Adipose tissue (tissue), 3 donors: ENCODE results near the gene TWIST1. TPM values are rescaled to one million over a fixed set of nuclear protein-coding genes. Genes with fewer than 3 reads are reported as not detected.

Source experiments
- H3K27ac ChIP-seq: one replicate; pipeline ENCODE4 v1.5.1; 2013; ENCODE audit warnings: low read depth, low read length
- WGBS, 3 donors: extraction: QIAGEN DNeasy Blood & Tissue Kit; methylation state at CpG; one replicate each; pipeline ENCODE4 v1.1.7; 2013; 5-methylcytosine and 5-hydroxymethylcytosine counted together
- polyA plus RNA-seq, 3 donors: library from polyadenylated mRNA; stranded (reverse); fragments of 200-250 nt; gene quantifications; one replicate each; pipeline ENCODE4 v1.2.3, GENCODE V29; 2013
- donor health status: healthy with polysubstance abuse.
- donor health status: Bipolar disorder and iron deficiency.
- donor health status: healthy.

TWIST1 gene
- 10 to 100 TPM in 2 of 3 donors, 1 to 10 TPM in 1; 1.4 to 31.8 (median 26.3) TPM for polyA plus RNA-seq

DNA sequence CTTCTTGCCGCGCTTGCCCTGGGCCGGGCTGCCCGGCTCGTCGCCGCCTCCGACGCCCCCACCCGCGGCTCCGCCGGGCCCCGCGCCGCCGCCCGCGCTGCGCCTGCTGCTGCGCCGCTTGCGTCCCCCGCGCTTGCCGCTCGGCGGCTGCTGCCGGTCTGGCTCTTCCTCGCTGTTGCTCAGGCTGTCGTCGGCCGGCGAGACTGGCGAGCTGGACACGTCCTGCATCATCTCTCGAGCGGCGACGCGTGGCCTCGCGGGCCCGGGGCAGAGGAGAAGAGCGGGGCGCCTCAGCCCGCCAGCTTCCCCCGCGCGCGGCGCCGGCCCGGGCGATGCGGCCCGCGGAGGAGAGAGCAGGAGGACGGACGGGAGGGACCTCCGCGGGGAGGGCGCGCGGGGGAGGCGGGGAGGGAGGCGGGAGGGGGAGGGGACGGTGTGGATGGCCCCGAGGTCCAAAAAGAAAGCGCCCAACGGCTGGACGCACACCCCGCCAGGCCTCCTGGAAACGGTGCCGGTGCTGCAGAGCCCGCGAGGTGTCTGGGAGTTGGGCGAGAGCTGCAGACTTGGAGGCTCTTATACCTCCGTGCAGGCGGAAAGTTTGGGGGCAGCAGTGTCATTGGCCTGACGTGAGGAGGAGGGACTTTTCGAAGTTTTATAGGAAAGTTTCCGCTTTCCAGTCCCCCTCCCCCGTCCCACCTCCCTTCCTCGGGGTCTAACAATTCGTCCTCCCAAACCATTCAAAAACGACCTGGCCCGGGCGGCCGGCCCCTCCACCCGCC is at the start of gene TWIST1:
TSS of gene TWIST1 (minus strand) at position 546 of the 779 bp plus-strand sequence. CDS start at position 231, 315 bp downstream.
- WGBS, 3 donors = 0 to 1% (median 1%) methylated on average over 54 to 91 of the region's 91 CpGs
- H3K27ac ChIP-seq = no peak within 1 kb of the TSS

DNA sequence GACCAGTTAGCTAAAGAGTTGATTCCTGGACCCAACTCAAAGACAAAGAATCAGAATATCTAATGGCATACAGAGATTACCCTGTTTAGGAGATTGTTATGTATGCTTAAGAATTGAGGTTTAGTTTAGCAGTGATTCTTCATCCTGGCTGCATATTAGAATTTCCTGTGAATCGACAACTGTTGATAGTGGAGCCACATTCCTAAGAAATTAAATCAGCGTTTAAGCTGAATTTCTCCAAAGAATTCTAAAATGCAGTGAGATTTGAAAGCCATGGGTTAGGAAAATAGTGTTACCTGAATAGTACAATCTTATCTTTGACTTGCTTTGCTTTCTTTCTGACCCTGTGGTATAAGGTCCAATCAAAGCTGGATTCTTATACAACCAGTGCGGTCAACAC is 44.2 kb upstream of the TWIST1 start:
- WGBS, 3 donors = 67 to 73% (median 72%) methylated on average over 3 of the region's 3 CpGs
- H3K27ac ChIP-seq = no peak overlapping the region

DNA sequence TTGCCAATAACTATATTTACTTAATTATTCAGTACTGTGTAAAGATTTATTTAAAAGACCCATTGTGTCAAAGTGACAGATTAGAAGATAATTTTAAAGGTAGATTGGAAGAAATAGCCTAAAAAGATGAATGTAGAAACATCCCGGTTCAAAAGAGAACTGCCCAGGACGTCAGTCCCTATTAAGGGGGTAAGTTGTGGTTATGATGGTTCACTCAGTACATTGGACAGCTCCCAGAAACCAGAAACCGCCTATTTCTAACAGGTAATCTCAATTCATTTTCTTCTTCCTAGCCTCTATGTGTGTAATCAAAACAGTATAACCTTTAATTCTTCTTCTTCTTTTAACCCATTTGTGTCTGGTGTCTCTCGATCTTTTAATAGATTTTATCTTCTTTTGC is 29.3 kb upstream of the TWIST1 start:
- H3K27ac ChIP-seq = no peak overlapping the region
- 3 to 6% (median 5%) methylated on average over 4 of the region's 4 CpGs for WGBS, 3 donors

DNA sequence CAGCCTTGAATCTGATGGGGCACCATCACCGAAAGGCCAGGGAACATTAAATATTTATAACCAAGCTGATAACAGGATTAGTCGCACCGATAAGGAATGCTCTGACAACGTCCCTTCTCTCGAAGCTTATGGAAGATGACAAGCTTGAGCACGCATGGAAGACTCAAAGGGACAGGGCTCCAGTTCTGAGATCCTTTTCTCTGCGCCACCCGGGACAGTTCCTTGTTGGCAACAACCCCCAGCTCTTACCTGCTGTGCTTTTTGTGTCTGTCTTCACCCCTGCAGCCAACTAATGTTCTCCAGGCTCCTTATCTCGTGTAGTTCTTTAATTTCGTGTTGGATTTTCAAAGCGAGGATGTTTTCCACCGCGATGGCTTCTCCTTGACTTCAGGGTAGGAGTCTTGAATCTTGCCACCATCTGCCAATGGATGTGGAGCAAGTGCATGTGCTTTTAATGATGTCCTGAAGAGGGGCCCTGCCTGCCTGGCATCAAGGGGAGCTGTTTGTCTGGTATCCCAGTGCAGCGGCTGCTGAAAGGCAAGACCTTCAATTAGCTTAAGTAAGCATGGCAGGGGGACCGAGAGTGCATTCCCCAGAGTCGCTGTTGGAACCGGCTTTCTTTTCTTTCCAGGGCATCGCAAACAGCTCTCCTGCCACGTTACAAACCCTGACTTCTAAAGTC is 28.1 kb upstream of the TWIST1 start:
- WGBS, 3 donors = 3 to 6% (median 6%) methylated on average over 19 of the region's 19 CpGs

DNA sequence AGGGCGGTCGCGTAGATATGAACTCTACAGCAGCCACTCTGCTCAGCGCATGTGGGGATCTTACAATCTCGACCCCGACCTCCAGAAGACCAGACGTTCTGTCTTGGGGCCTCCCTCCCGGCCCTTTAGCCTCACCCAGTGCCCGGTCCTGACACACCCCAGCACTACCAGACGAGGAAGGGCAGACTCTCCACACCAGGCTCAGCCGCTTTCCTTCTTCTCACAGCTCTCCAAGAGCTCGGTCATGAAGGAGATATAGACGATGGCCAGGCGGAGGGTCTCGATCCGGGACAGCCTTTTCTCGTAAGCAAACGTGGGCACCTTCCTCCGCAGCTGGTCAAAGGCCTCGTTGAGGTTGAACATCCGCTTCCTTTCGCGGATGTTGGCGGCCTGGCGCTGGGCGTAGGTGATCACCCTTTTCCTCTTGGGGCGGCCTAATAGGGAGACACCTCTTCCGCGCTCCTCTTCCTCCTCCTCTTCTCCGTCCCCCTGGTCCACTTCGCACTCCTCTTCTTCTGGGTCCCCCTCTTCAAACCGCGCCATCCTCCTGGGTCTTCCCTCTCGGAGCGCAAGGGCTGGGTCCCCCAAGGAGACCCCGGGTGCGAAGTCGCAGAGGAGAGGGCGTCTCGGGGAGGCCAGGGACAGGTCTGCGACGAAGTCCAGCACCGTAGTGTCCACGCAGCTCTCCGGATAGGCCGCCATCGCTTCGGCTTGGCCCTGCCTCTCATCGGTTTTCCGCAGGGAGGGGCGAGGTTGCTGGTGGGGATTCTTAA is 27.4 kb upstream of the TWIST1 start, which contains the start of gene FERD3L:
TSS of gene FERD3L (minus strand) at position 761 of the 773 bp plus-strand sequence. CDS start at position 702, 59 bp downstream.
- H3K27ac ChIP-seq = no peak within 1 kb of the TSS
- 2 to 7% (median 6%) methylated on average over 51 of the region's 51 CpGs for WGBS, 3 donors

More for the DNA sequence above, 28.1 kb upstream of the TWIST1 start:
- H3K27ac ChIP-seq = no peak overlapping the region

DNA sequence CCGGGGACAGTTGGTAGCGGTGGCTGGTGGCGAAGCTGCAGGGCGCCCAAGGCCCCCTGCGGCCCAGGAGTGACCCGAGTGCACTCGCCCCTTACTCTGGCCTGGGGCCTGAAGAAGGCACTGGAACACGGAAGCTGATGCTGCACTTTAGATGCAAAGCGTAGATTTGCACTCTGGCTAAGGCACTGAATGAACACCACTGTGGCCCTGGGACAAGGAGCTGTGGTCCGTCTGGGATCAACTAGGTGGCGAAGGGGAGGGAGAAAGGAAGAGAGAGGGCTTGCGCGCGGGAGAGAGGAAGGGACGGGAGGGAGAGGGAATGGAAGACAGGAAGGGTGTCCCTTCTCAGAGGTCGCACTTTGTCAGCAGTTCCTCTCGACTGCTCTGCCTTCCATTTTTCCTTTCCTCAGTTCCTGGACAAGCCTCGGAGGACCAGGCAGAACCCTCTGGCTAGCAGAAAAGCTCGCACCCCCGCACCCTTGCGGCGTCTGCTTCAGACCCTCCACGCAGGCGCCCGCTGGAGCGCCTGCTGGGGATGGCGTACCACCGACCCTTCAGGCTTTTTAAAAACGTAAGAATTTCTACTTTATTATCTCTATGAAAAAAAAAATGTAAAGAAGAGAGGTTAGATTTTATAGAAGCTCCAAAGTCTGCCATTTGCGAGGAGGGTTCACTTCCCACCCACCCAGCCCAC is 26.6 kb upstream of the TWIST1 start:
- 2 to 5% (median 3%) methylated on average over 30 of the region's 30 CpGs for WGBS, 3 donors
- no peak overlapping the region for H3K27ac ChIP-seq

DNA sequence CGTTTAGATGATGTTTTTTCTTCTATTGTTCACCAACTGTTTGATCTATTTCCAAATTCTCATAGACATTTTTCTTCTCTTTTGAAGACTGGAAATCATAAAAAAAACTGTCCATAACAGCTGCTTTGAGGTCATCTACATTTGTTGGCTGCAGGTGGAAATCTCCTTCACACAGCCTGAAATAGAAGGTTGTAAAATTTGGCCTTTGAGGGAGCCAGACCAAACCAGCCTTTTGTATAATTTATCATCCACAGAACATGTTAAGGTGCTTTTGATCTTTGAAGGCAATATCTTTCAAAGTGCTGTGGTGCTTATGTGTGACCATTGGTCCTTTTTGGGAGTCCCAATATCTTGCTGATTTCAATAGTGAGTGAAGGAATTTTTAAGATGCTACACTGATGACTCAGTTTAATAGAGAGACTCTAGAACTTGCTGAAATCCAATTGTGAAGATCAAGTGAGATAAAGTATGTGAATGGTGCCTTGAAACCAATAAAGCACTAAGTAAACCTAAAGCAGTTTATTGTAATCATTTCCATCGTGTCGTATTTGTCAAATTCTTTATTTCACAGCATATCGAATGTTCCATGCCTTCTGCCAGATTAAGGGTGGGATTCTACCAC is 22.4 kb upstream of the TWIST1 start:
- 68 to 85% (median 82%) methylated on average over 4 of the region's 4 CpGs for WGBS, 3 donors
- H3K27ac ChIP-seq = no peak overlapping the region

DNA sequence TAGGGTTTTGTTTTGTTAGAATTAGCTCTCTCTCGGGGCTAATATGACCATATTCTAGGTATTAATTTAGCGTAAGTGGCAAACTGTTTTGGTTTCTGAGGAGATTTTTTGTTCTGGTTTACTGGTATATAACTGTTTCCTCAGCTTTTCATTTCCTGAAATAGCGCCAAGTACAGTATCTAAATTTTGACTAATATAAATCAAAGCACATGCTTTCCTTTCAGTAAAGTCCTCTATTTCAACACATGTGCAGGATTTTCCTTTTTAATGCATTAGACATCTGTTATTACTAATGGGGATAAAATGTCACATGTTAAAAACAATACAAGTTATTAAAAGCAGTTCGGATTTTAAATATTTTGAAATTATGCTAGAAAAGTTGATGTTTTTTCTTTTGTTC is 16.4 kb upstream of the TWIST1 start:
- WGBS, 3 donors = 52 to 56% (median 53%) methylated on average over 4 of the region's 4 CpGs
- H3K27ac ChIP-seq = no peak overlapping the region

DNA sequence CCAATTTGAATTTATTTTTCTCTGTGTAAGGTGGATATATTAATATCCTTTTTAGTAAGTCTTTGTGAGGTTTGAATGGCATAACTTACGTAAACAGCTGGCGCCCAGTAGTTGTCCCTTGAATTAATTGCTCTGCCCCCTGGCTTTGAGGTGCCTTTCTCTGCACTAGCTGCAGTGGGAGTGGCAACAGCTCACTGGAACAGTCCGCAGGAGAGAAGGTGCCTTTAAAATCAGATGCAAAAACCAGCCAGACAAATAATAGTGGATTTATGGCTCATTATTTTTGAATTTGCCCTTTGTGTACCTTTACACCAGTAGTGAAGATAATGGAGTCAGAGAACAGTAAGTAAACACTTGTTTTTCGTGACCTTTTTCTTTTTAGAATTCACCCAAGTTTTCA is 16.0 kb upstream of the TWIST1 start:
- H3K27ac ChIP-seq = no peak overlapping the region
- WGBS, 3 donors = 63 to 87% (median 78%) methylated on average over 4 of the region's 4 CpGs

DNA sequence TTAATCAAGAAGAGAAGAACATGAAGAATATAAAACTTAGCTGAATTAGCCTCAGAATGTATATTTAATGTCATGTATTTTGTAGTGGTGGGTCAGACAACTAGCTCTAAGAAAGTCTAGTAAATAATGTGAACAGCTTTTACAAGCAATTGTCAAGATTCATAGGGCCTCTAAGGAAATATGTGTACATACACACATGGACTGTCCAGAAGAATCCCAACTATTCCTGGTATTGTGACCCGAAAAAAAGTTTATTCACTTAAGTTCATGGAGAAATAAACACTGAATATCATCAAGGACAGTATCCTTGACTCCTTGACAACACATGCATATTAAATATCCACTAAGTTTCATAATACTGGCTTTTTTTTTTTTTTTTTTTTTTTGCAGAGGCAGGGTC is 11.4 kb upstream of the TWIST1 start:
- WGBS, 3 donors = 69 to 81% (median 69%) methylated on average over 1 of the region's 1 CpG

DNA sequence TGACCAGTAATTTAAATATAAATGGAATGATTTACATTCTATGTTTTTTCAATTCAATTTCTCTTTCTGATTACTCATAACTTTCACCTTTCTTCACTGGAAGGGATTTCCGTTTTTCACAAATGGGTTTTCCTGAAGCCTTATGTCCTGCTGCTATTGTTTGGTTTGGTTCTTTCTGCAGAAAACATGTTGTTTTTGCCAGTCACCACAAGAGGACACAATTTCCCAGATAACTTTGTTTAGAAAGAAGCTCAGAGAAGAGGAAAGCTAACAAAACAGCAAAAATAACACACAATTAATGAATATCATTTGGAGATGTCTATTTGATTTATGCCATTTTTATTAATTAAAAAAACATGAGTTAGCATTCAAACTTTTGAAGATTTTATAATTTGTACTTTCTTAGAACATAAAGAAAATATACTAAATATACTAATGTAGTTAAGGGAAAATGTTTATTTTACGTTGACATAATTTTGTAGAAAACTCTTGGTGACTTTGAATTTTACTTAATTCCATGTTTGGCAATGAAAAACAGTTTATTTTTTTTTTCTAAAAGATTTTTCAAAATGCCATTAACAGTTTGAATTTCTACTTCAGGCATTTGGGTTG is 4.6 kb upstream of the TWIST1 start:
- no peak overlapping the region for H3K27ac ChIP-seq
- whole genome bisulfite sequencing, 3 donors = 37 to 43% (median 42%) methylated on average over 2 of the region's 2 CpGs

More for the DNA sequence above, 11.4 kb upstream of the TWIST1 start:
- H3K27ac ChIP-seq = no peak overlapping the region

DNA sequence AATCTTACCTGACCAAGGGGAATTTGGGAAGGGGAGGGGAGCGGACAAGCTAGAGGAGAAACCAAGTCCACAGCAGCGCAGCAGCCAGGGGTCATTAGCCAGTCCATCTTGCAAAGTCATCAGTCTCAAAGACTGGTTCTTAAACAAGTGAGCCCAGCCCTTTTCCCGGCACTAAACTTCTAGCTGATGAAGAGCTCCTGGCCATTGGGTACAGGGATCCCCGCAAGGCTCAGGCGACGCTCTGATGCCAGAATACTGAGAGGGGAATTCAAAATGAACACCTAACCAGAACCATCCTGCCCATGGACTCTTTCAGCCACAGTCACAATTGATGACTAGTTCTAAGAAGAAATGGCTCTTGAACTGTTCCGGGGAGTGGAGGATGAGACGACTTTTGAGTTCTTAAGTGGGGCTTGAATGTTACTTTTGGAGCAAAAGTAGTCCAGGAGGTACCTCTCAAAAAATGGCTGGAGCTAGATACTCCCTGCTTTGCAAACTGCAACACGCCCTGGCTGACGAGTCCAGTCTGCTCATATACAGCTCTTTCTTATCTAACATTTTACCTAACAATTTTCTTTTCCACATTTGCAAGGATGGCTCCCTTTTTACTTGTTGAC is 2.5 kb upstream of the TWIST1 start:
- no peak overlapping the region for H3K27ac ChIP-seq
- 16 to 43% (median 32%) methylated on average over 10 of the region's 10 CpGs for WGBS, 3 donors

DNA sequence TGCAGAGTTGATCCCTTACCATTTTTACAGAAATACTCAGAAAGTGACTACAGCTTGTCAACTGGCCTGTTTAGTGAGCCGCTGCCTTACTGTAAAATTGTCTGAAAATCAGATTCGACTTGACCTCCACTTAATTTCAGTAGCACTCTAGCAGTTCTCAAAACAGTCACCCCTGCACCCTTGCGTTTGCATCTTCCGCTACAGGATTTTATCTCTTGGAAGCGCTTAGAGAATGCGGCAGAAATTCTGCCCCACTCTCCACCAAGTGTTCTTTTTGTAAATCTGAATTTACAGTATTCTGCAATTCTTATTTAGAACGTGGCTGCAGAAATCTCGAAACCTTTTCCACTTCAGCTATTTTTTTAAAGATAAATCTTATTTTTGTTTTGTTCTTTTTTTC is 1.9 kb upstream of the TWIST1 start:
- 16 to 35% (median 34%) methylated on average over 8 of the region's 8 CpGs for WGBS, 3 donors

DNA sequence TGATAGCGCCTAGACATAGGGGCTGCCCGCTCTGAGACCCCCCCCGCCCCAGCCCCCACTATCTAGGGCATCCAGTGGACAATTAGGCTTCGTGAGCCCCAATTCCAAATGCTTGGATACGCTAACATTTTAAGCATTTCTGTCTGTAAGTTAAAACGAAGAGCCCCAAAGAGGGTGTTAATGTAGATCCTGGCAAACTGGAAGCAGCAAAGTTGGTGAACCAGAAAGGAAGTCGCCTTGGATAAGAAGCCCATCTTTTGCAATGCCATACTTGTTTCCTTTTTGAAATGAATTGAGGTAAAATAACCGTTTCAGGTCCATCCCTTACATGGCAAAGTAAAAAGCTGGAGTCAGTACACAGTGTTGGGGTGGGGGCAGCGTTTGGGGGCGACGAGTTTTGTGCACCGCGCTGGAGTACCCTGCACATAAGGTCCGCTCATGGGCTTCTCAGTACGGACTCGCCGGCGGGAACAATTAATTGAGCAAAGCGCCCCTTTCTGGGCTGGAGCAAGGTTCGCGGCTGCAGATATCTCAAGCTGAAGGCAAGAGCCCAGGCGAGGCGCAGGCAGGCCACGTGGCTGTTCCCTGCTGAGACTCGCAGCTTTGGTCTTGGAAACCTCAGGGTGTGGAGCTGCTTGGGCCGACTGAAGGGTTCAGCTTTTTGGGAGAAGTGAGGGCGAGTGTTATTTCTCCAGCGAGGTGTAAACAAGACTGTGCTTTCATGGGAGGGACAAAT is 1.4 kb upstream of the TWIST1 start:
- 9 to 35% (median 22%) methylated on average over 28 of the region's 28 CpGs for WGBS, 3 donors
- no peak overlapping the region for H3K27ac ChIP-seq

More for the DNA sequence above, 1.9 kb upstream of the TWIST1 start:
- no peak overlapping the region for H3K27ac ChIP-seq

DNA sequence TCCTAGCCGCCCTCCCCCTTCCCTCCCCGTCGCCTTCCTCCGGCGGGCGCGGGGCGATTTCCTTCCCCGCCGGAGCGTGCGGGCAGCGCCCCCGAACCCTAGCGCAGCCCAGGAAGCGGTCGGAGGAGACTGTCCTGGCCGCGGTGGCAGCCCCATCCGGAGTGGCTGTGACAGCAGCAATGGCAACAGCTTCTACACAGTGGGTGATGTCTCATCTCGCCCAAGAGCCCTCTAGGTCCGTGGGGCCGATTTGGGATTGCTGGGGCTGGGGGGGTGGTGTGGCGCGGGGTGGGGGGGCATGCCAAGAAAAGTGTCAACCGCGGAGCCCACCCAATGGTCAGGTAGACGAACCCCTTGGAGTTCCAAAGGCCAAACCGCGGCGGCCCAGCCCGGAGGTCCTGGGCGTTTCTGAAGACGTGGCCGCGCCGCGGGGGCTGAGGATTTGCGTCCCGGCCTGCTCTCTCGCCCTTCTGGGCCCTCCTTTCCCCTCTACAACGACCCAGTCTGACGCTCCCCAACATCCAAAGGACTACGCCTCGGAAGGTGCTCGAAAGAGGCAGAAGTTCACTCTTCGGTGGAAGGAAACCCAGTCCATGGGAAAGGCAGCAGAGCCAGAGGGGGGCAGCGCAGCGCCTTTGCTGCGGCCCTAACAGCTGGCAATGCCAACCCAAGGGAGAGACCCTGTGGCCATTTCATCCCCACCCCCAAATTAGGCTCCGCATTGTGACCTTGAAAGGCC is 603 bp upstream of the TWIST1 start:
- H3K27ac ChIP-seq = no peak overlapping the region
- 4 to 6% (median 6%) methylated on average over 51 of the region's 51 CpGs for WGBS, 3 donors
